KMS-11 (cell line): ENCODE results near the gene IL1RAPL1.

Experiments
- H2AFZ ChIP-seq: fragments of 200-600 bp; sonication (generic); 2 replicates; pipeline ENCODE4 v1.6.1; 2016; ENCODE audit warnings: antibody characterized with exemption, mixed run types, low read depth
- H3K27ac ChIP-seq: fragments of 200-600 bp; sonication (generic); 2 replicates; pipeline ENCODE4 v1.6.1; 2016; ENCODE audit warnings: mild to moderate bottlenecking, mixed run types
- H3K27me3 ChIP-seq: fragments of 200-600 bp; sonication (generic); 2 replicates; pipeline ENCODE4 v1.6.1; 2017; ENCODE audit warnings: mild to moderate bottlenecking, low read depth, mixed run types, moderate library complexity; ENCODE audit not compliant: insufficient read depth
- H3K36me3 ChIP-seq: fragments of 200-600 bp; sonication (generic); 2 replicates; pipeline ENCODE4 v1.6.1; 2017; ENCODE audit warnings: mild to moderate bottlenecking, mixed run types; ENCODE audit not compliant: insufficient read depth
- H3K4me1 ChIP-seq: fragments of 200-600 bp; sonication (generic); 2 replicates; pipeline ENCODE4 v1.6.1; 2016; ENCODE audit warnings: mild to moderate bottlenecking, low read depth, mixed run types; ENCODE audit not compliant: poor library complexity, severe bottlenecking
- H3K4me2 ChIP-seq: fragments of 200-600 bp; sonication (generic); 2 replicates; pipeline ENCODE4 v1.7.0; 2016; ENCODE audit warnings: mild to moderate bottlenecking, mixed run types
- H3K4me3 ChIP-seq: fragments of 200-600 bp; sonication (generic); IDR thresholded peaks from 2 replicates; pipeline ENCODE4 v1.6.1; 2017; ENCODE audit warnings: low read depth, low read length, mixed read lengths; ENCODE audit not compliant: insufficient read depth
- H3K79me2 ChIP-seq: fragments of 200-600 bp; sonication (generic); 2 replicates; pipeline ENCODE4 v1.6.1; 2016; ENCODE audit warnings: low read depth, mixed run types; ENCODE audit not compliant: insufficient read depth
- H3K9ac ChIP-seq: fragments of 200-600 bp; sonication (generic); 2 replicates; pipeline ENCODE4 v1.6.1; 2016; ENCODE audit warnings: mild to moderate bottlenecking, mixed run types
- H4K20me1 ChIP-seq: fragments of 200-600 bp; sonication (generic); 2 replicates; pipeline ENCODE4 v1.6.1; 2016; ENCODE audit warnings: mild to moderate bottlenecking, mixed run types; ENCODE audit not compliant: insufficient read depth
- CTCF ChIP-seq: fragments of 200-600 bp; sonication (generic); conservative IDR thresholded peaks from 2 replicates; pipeline ENCODE4 v1.6.1; 2017; ENCODE audit warnings: low read depth, mild to moderate bottlenecking, antibody characterized with exemption, low read length, moderate library complexity, mixed read lengths

IL1RAPL1 gene

DNA sequence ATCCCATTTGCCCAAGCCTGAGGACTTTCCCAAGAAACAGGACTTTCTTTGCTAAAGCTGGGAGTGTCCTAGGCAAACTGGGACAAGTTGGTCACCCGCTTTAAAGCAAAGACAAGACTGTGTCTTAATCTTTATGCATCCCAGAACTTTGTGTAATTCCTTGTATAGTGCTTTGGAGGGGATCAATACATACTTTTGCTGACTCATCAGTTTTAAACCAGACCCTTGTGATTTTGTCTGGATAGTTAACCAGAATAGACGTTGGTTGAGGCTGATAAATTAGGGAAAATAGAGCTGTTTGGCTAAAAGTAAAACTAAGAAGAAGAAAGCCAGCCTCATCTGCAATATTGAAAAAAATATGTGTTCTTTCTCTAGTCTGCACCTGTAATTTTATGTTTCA, 82.8 kb downstream of the IL1RAPL1 start:
- no peaks in the 10 kb centered on the region for H4K20me1 ChIP-seq
- no peak overlapping the region for H3K27ac ChIP-seq
- H3K27me3 ChIP-seq = no peaks in the 10 kb centered on the region
- no peaks in the 10 kb centered on the region for H3K4me1 ChIP-seq
- H2AFZ ChIP-seq = no peak overlapping the region
- H3K9ac ChIP-seq = no peak overlapping the region
- no peaks in the 10 kb centered on the region for H3K79me2 ChIP-seq
- H3K36me3 ChIP-seq = no peaks in the 10 kb centered on the region
- no peak for TF ChIP-seq CTCF
- no peak overlapping the region for H3K4me2 ChIP-seq
- no peak overlapping the region for H3K4me3 ChIP-seq

- Histone ChIP-seq H3K79me2 (no peaks in the 10 kb centered on the region), H3K36me3 (no peaks in the 10 kb centered on the region), H3K27ac (no peak overlapping the region), H3K9ac (no peak overlapping the region), H3K4me3 (no peak overlapping the region), H3K4me1 (no peaks in the 10 kb centered on the region), H3K4me2 (no peak overlapping the region), H2AFZ (no peak overlapping the region), H4K20me1 (no peaks in the 10 kb centered on the region), H3K27me3 (no peaks in the 10 kb centered on the region)
- no peak for TF ChIP-seq CTCF
These were observed 87.9 kb downstream of the IL1RAPL1 start for GRCh38 chrX:28675173-28675572.

DNA sequence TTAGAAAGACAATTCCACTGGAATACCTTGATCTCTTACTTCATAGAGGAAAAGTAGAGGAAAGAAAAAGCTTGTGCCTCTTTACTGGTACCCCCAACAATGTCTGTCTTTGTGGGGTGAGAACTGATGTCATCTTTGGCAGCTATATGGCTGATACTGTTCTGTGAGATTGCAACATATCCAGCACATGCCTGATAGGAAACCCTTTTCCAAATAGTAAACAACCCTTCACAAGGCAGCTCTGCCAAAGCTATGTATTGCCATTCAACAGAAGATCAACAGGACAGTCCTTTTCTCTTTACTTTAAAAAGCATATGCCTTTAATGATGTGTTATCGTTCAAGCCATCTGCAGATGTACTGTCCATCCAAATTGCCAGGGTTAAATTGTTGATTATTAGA, 105.9 kb downstream of the IL1RAPL1 start:
- TF ChIP-seq CTCF = no peak
- Histone ChIP-seq H3K4me1 (no peaks in the 10 kb centered on the region), H3K36me3 (no peaks in the 10 kb centered on the region), H3K27ac (no peak overlapping the region), H4K20me1 (no peaks in the 10 kb centered on the region), H3K9ac (no peak overlapping the region), H3K4me3 (no peak overlapping the region), H3K79me2 (no peaks in the 10 kb centered on the region), H3K27me3 (no peaks in the 10 kb centered on the region), H3K4me2 (no peak overlapping the region), H2AFZ (no peak overlapping the region)

DNA sequence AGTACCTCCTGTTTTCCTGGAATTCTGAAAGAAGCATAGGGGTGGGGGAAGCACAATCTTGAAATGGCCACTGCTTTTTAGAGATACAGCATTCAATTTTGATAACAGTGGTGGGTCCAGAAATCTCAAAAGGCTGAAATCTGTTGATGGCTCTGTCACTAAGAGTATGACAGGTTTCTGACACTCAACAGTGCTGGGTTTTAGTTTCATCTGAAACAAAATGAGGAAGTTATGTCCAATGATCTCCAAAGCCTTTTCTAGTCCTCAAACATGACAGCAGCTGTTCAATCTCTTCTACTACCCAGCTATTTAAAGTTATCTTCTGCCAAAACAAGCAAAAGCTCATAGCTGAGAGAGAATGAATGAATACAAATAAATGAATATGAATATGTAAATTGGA, 110.5 kb downstream of the IL1RAPL1 start:
- H3K27me3 ChIP-seq = no peaks in the 10 kb centered on the region
- TF ChIP-seq CTCF = no peak
- no peaks in the 10 kb centered on the region for H3K79me2 ChIP-seq
- no peaks in the 10 kb centered on the region for H3K36me3 ChIP-seq
- H4K20me1 ChIP-seq = no peaks in the 10 kb centered on the region
- H3K4me1 ChIP-seq = peaks cover 2% of the 10 kb centered on the region
- H2AFZ ChIP-seq = no peak overlapping the region
- H3K9ac ChIP-seq = no peak overlapping the region
- H3K4me2 ChIP-seq = no peak overlapping the region
- no peak overlapping the region for H3K4me3 ChIP-seq
- H3K27ac ChIP-seq = no peak overlapping the region

- H3K27ac ChIP-seq = no peak overlapping the region
- H3K36me3 ChIP-seq = no peaks in the 10 kb centered on the region
- H2AFZ ChIP-seq = no peak overlapping the region
- no peaks in the 10 kb centered on the region for H3K27me3 ChIP-seq
- peaks cover 7% of the 10 kb centered on the region for H3K4me1 ChIP-seq
- no peak overlapping the region for H3K9ac ChIP-seq
- no peaks in the 10 kb centered on the region for H3K79me2 ChIP-seq
- H4K20me1 ChIP-seq = no peaks in the 10 kb centered on the region
- TF ChIP-seq CTCF = no peak
- H3K4me2 ChIP-seq = no peak overlapping the region
- no peak overlapping the region for H3K4me3 ChIP-seq
These were observed 114.0 kb downstream of the IL1RAPL1 start for GRCh38 chrX:28701222-28701621.
